HG02870 (cell line): ENCODE data around the gene PPP3CB.

Experiments
- ATAC-seq: cut with Tn5 transposase; IDR thresholded peaks from one replicate; pipeline ENCODE4 v1.9.1; 2021; ENCODE audit warnings: mild to moderate bottlenecking, moderate library complexity; ENCODE audit not compliant: unreplicated experiment

The PPP3CB gene

GRCh38 chr10:73485320-73485719 is 10.5 kb downstream of the PPP3CB start:
- ATAC-seq: no peak

GRCh38 chr10:73480158-73480557 is 15.7 kb downstream of the PPP3CB start:
- ATAC-seq: peak; percentile 74

GRCh38 chr10:73478636-73479035 is 17.2 kb downstream of the PPP3CB start:
- no peak for ATAC-seq

- no peak for ATAC-seq
Measured at GRCh38 chr10:73471226-73471625, 24.6 kb downstream of the PPP3CB start.

GRCh38 chr10:73469579-73469978 is 26.2 kb downstream of the PPP3CB start:
- no peak for ATAC-seq

GRCh38 chr10:73467206-73467605 is 28.6 kb downstream of the PPP3CB start:
- ATAC-seq: no peak

- no peak for ATAC-seq
Measured at GRCh38 chr10:73465978-73466726, 29.7 kb downstream of the PPP3CB start.

- no peak for ATAC-seq
Measured at GRCh38 chr10:73460897-73461296, 34.9 kb downstream of the PPP3CB start.

GRCh38 chr10:73459683-73460314 is 36.0 kb downstream of the PPP3CB start:
- no peak for ATAC-seq

GRCh38 chr10:73456187-73456890 is 39.5 kb downstream of the PPP3CB start:
- no peak for ATAC-seq

- ATAC-seq: no peak
Measured at GRCh38 chr10:73449113-73449512, 46.7 kb downstream of the PPP3CB start.

GRCh38 chr10:73448384-73448783 is 47.4 kb downstream of the PPP3CB start:
- ATAC-seq: no peak

- ATAC-seq: no peak
Measured at GRCh38 chr10:73446926-73447325, 48.9 kb downstream of the PPP3CB start.

- ATAC-seq: no peak
Measured at GRCh38 chr10:73444457-73444856, 51.4 kb downstream of the PPP3CB start.

GRCh38 chr10:73439605-73440312 is 56.1 kb downstream of the PPP3CB start:
- no peak for ATAC-seq

- no peak for ATAC-seq
Measured at GRCh38 chr10:73439055-73439454, 56.8 kb downstream of the PPP3CB start.

GRCh38 chr10:73433538-73433867 is 62.3 kb downstream of the PPP3CB start, which contains the start of gene MSS51:
Gene MSS51 (minus strand): TSS chr10:73433561. CDS start chr10:73428284, 5,277 bp downstream.
- no peak for ATAC-seq

GRCh38 chr10:73432646-73433537 is 62.9 kb downstream of the PPP3CB start:
- ATAC-seq: no peak

- no peak for ATAC-seq
Measured at GRCh38 chr10:73426318-73426717, 69.5 kb downstream of the PPP3CB start.

- ATAC-seq: no peak
Measured at GRCh38 chr10:73424478-73424877, 71.3 kb downstream of the PPP3CB start.
